Fibroblast of skin of right quadriceps (primary cell): ENCODE results near the gene WNT3A.
"Not testable (repeated sequence)": the region's sequence is repeated elsewhere in the genome, so short reads cannot be mapped to it uniquely, and the experiment has no call there.

Source experiments
- DNase-seq: peaks from one replicate; pipeline ENCODE4 v3.0.0-alpha.2; 2013

Gene WNT3A, protein sequence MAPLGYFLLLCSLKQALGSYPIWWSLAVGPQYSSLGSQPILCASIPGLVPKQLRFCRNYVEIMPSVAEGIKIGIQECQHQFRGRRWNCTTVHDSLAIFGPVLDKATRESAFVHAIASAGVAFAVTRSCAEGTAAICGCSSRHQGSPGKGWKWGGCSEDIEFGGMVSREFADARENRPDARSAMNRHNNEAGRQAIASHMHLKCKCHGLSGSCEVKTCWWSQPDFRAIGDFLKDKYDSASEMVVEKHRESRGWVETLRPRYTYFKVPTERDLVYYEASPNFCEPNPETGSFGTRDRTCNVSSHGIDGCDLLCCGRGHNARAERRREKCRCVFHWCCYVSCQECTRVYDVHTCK

DNA sequence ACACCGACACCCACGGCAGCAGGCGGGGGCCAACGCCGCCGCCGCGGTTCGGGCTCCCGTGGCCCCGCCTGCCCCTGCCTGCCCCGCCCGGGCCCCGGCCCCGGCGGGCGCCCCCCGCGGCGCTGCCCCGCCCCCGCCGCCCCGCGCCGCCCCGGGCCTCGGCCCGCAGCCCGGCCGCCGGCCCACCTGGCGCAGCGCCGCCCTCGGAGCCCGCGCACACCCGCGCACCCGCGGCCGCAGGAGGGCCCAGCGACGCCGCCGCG, at the start of gene WNT3A:
WNT3A (plus strand) TSS at position 213 of the 263 bp plus-strand sequence. CDS start 131 bp downstream, outside the sequence.
- no peak for DNase-seq

DNA sequence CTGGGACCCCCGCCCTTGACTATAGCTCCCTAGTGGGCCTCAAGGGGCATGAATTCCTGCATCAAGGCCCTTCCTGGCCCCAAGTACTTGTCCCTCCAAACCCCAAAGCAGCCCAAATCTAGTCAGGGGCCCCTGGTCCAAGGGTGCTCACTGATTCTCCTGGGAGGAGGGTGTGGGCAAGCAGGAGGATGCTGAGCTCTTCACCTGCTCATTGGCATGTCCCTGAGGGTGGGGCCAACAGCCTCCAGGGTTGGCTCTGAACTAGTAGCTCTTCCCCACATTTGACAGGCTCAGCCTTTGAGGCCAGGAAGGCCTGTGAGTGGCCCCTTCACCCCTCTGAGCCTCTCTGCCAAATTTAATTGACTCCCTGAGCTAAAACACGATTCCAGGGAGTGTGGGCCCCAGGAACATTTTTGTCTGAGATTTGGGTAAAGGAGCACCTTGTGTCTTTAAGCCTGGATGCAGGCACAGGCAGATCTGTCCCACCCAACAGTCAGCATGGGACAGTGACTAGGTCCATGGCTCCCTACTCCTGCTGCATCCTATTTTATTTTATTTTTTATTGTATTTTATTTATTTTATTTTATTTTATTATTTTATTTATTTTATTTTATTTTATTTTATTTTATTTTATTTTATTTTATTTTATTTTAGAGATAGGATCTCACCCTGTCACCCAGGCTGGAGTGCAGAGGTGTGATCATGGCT, 48.0 kb upstream of the WNT3A start:
- no peak for DNase-seq

DNA sequence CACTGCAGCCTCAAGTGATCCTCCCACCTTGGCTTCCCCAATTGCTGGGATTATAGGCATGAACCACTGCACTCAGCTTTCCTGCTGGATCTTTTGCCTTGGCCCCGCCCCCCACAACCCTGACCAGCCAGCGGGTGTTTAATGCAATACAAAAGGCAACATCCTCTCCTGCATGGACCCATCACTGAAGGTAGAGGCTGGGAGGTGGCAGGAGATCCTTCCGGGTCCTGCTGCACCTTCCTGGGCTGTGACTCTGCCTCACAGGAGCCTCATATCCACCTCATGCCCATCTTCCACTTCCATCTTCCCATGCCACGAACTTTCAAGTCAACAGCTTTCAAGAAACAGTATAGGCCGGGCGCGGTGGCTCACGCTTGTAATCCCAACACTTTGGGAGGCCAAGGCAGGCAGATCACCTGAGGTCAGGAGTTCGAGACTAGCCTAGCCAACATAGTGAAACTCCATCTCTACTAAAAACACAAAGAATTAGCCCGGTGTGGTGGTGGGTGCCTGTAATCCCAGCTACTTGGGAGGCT, 47.4 kb upstream of the WNT3A start:
- no peak for DNase-seq

DNA sequence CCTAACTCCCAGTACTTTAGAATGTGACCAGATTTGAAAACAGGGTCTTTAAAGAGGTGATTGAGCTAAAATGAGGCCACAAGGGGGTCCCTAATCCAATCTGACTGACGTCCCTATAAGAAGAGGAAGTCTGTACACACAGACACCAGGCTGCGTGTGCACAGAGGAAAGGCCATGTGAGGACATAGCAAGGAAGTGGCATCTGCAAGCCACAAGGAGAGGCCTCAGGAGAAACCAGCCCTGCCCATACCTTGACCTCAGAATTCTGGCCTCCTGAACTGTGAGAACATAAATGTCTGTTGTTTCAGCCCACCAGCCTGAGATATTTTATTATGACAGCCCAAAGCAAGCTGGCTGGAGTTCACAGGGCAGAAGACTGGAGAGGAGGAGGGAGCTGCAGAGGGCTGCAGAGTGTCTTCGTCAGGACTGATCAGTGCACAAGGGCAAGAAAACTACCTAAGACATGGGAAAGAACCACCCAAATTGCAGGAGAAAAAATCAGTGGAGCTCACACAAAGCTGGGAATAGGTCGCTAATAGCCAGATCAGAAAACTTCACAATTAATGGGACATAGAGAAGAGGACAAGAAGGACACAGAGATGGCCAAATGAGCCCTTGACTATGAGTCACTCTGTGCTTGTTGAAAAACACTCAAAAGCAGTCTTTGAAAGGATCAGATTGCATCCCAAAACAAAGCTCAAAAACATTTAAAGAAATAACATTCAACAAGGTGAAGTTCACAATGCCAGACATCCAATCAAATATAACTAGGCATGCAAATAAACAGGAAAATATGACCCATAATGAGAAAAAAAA, 44.9 kb upstream of the WNT3A start:
- no peak for DNase-seq

DNA sequence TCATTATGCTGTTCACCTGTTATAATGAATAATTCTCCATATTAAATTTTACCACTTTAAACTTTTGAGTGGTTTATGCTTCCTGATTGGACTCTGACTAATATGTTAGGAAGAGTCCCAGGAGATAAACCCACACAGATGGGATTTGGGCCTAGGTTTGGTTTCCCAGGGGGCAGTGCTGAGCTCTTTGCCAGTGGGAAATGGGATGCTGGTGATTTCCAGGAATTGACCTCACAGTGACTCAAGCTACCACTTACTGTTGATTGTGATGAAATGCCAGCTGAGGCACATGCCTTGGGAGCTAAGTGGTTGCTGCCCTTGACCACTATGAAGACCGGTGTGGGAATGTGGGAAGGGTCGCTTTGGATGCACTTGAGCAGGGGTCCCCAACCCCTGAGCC, 40.1 kb upstream of the WNT3A start:
- DNase-seq: peak; percentile 44

DNA sequence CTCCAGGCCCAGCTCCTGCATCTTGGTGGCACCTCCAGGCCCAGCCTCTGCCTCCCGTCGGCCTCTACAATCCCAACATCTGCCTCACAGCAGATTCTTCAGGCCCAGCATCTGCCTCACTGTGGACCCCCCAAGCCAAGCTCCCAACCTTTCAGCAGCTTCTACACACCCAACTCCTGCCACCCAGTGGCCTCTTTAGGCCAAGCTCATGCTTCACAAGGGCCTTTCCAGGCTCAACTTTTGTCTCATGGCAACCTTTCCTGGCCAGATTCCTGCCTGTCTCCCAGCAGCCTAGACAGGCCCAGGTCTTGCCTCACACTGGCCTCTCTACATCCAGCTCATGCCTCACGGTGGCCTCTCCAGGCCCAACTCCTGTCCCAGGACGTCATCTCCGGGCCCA, 39.0 kb upstream of the WNT3A start:
- DNase-seq: not testable (repeated sequence)

DNA sequence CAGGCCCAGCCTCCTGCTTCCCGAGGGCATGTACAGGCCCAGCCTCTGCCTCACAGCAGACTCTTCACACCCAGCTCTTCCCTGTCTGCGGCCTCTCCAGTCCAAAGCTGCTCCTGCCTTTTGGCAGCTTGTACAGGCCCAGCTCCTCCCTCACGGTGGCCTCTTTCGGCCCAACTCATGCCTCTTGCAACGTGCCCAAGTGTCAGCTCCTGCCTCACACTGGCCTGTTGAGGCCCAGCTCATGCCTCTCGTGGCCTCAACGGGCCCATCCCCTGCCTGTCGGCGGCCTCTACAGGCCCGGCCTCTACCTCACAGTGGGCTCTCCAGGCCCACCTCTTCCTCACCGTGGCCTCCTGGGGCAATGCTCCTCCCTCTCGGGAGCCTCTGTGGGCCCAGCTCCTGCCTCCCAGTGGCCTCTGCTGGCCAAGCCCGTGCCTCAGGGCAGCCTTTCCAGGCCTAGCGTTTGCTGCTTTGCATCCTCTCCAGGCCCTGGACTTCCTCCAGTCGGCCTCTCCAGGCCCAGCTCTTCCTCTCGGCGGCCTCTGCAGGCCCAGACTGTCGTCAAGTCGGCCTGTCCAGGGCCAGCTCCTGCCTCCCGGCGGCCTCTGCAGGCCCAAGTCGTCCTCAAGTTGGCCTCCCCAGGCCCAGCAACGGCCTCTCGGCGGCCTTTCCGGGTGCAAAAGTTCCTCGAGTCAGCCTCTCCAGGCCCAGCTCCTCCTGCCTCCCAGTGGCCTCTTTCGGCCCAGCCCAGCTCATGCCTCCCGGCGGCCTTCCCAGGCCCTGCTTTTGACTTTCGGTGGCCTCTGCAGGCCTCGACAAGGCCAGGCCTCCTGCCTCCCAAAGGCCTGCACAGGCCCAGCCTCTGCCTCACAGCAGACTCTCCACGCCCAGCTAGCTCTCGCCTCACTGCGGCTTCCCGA, 36.5 kb upstream of the WNT3A start:
- DNase-seq: not testable (repeated sequence)

DNA sequence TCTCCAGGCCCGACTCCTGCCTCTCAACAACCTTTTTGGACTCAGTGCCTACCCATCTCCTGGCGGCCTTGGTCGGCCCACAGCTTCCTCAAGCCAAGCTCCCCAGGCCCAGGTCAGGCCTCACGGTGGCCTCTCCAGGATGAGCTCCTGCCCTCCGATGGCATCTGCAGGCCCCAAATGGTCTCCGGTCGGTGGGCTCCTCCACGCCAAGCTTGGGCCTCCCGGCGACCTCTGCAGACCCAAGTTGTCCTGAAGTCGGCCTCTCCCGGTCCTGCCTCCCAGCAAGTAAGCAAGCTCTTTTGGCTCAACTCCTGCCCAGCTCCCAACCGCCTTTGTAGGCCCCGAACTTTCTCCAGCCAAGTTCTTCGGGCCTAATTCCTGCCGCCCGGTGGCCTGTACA, 35.6 kb upstream of the WNT3A start:
- not testable (repeated sequence) for DNase-seq

DNA sequence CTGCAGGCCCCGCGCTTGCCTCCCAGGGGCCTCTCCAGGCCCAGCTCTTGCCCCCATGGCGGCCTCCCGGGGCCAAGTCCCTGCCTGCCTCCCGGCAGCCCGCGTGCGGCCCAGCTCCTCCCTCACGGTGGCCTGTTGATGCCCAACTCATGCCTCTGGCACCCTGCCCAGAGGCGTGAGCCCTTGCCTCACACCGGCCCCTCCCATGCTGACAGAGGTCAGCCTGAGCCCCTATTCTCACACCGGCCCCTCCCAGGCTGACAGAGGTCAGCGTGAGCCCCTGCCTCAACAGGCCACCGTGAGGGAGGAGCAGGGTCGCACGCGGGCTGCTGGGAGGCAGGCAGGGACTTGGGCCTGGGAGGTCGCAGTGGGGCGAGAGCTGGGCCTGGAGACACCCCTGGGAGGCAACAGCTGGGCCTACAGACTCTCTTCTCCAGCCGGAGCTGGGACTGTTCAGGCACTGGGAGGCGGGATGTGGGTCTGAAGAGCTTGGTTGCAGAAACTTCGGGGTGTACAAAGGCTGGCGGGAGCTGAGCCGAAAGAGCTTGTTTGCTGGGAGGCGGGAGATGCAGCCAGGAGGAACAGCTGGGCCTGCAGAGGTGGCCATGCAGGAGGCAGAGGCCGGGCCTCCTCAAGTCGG, 35.0 kb upstream of the WNT3A start:
- DNase-seq: not testable (repeated sequence)

DNA sequence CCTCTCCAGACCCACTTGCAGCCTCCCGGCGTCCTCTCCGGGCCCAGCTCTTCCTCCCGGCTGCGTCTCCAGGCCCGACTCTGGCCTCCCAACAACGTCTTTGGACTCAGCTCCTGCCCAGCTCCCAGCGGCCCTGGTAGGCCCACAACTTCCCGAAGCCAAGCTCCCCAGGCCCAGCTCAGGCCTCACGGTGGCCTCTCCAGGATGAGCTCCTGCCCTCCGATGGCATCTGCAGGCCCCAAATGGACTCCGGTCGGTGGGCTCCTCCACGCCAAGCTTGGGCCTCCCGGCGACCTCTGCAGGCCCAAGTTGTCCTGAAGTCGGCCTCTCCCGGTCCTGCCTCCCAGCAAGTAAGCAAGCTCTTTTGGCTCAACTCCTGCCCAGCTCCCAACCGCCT, 34.5 kb upstream of the WNT3A start:
- DNase-seq: not testable (repeated sequence)

DNA sequence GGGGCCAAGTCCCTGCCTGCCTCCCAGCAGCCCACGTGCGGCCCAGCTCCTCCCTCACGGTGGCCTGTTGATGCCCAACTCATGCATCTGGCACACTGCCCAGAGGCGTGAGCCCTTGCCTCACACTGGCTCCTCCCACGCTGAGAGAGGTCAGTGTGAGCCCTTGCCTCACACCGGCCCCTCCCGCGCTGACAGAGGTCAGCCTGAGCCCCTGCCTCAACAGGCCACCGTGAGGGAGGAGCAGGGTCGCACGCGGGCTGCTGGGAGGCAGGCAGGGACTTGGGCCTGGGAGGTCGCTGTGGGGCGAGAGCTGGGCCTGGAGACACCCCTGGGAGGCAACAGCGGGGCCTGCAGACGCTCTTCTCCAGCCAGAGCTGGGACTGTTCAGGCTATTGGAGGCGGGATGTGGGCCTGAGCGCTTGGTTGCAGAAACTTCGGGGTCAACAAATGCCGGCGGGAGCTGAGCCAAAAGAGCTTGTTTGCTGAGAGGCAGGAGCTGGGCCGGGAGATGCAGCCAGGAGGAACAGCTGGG, 33.9 kb upstream of the WNT3A start:
- not testable (repeated sequence) for DNase-seq

DNA sequence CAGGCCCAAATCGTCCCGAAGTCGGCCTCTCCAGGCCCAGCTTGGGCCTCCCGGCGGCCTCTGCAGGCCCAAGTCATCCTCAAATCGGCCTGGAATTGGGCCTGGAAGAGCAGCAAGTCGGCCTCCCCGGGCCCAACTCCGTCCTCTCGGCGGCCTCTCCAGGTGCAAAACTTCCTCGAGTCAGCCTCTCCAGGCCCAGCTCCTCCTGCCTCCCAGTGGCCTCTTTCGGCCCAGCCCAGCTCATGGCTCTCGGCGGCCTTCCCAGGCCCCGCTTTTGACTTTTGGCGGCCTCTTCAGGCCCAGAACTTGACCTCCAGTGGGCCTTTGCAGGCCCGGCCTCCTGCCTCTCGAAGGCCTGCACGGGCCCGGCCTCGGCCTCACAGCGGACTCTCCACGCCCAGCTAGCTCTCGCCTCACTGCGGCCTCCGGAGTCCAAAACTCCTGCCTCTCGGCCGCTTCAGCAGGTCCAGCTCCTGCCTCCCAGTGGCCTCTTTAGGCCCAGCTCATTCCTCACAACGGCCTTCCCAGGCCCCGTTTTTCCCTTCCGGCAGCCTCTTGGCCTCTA, 33.0 kb upstream of the WNT3A start:
- DNase-seq: not testable (repeated sequence)

DNA sequence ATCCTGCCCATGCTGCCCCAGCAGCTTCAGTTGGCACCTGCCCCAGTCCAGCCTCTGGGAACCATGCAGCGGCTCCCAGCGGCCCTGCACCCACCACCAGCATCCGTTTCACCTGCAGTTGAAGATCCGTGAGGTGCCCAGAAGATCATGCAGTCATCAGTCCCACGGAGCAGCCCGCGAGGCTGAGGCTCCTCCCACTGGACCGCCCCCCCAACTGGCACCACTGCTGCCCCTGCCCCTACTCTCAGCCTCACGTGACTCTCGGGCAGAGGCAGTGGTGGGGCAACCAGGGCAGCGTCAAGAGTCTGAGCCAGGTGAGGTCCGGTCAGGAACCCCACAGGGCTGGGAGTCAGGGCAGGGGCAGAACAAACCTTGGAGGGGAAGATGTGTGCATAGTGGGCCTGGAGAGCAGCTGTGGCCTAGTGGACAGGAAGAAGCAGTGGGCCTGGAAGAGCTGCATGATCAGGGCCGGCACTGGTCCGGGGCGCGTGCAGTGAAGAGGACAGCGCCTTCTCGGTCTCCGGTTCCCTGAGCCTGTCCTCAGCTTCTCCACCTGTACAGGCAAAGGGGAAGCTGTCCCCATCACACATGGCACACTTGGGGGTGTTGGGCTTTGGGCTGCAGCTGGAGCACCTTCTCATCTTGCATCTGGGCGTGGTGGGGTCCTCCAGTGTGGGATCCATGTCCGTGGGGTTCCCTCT, 31.1 kb upstream of the WNT3A start:
- not testable (repeated sequence) for DNase-seq

DNA sequence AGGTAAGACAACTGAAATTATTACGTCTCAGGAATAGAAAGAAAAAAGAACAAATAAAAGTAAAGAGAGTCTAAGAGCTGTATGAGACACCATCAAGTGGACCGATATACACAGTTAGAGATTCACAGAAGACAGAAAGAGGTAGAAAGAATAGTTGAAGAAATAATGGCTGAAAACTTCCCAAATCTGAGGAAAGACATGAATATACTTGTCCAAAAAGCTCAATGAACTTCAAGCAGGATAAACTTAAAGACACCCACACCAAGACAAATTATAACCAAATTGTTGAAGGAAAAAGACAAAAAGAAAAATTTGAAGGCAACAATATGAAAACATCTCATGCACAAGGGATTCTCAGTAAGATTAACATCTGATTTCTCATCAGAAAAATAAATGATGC, 19.6 kb upstream of the WNT3A start:
- DNase-seq: no peak

DNA sequence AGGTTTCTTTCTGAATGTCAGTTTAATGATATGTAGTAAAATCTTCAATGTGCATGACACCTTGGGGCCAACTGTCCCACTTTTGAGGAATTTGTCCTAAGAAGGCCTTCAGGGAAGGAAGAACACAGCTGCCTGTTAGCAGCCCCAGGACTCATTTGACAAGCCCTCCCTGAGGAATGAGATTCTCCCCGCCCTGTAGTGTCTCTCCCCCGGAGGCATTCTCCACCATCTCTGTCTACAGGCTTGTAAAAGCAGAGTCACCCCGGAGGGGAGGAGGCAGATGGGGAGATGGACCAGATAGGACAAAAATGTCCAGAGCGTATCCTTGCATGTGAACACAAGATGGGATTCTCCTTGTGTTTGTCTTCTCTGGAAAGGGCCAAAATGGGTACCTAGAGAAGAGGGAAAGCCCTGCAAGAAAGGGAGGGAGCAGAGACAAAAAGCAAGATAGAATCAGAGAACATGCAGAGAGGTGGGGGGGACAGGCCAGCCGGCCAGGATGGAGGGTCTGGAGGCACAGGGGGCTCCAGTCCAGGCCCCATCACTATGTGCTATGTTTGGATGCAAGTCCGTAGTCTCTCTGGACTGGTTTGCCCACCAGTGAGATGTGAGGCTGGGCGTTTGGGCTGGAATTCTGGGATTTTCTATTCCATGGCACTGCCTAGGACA, 12.0 kb upstream of the WNT3A start:
- no peak for DNase-seq

DNA sequence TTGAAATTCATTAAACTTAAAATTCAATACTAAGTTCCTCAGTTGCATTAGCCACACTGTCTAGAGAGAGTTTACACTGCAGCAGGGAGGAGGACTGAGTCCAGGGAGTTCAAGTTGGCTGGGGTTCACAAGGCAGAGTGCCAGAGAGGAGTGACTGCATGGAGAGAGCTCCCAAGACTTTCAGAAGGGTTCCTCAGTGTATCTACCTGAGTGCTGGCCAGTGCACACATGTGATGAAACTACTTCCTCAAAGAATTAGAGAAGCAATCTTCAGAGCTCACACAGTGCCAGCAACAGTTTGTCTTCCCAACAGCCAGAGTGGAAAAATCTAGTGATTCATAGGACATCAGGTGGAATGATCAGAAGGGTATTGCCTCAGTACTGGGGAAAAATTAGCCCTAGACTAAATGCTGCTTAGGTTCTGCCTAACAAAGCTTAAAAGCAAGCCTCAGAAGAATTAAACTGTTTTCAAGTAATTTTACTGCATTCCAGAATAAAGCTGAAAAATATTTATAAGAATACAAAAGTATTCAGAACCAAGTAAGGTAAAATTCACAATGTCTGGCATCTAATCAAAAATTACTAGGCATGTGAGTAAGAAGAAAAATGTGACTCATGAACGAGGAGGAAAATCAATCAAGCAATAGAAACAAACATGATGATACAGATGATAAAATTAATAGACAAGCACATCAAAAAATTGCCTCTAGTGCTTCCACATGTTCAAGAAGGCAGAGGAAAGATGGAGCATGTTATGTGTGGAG, 10.4 kb upstream of the WNT3A start:
- no peak for DNase-seq

DNA sequence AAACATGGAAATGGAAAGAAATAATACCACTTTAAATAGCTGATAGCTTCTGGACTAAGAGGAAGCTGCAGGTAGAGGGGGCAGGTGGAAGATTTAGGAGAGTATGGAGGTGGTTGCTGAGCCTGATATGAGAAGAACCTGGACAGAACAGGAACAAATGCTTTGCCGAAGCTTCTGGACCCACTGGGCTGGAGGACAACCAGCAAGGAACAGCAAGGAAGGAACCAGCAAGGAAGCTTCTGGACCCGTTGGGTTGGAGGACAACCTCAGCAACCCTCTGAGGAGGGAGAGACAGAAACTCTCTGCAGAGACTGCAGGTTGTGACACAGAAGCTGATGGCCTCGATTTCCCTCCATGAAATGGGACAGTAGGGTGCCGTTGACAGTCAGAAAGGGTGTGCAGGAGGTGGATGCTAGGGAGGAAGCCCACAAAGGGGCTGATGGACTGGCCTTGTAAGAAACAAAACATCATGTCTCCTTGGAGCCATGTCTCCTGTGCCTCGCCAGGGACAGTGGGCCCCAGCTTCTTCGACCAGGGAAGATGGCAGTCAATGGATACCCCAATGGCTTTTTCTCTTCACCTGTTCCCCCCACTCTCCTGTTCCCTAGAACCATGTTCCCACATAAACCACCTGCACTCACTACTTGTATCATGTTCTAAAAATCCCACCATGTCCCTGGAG, 8.3 kb upstream of the WNT3A start:
- DNase-seq: no peak
